ENCODE data around the gene RAI2.

RAI2 gene
- total RNA-seq: 0 to 0.04 (median 0) reads per million in 18 experiments

DNA sequence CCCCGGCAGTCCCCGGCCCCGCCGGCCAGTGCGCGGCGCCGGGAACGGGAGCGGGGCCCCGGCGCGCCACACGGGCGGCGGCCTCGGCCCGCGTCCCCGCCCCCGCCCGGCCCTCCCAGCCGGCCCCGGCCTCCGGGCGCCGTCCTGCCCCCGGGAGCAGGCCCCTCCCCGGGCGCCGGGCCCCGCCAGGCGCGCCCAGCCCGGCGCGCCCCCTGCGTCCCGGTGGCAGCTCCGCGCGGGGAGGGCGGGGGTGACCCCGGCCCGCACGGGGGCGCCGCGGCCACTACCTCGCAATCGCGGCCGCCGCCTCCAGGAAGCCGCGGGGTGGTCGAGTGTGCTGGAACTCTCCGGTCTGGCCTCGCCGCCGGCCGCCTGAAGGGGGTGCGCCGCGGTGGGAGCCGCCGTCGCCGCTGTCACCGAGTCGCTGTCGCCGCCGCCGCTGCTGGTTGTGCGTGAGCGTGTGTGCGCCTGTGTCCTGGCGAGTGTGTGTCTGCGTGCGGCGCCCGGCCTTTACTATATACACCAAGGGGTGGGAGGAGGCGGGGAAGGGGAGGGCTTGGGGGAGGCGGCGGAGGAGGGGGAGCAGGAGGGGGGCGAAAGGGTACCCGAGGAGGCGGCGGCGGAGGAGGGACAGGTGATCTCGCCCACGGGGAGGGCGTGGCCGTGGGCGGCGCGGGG, at the start of gene RAI2:
Gene RAI2 (minus strand): TSS at position 488 of the 678 bp plus-strand sequence. CDS start 59,288 bp downstream, outside the sequence.
- DNase-seq: no peak

DNA sequence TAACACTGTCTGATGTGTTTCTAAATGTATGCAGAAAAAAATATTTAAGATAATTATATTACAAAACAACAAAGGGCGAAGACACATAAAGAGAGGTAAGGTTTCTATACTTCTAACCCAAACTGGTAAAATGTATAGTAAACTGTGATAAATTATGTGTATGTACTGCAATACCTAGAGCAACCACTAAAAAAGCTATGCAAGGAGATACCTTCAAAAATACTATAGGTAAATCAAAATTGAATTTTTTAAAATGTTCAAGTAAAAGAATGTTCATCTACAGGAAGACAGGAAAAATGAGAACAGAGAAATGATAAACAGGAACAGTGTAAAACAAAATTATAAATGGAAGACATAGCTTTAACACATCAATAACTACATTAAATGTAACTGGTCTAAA, 27.3 kb upstream of the RAI2 start:
- no peak for DNase-seq

DNA sequence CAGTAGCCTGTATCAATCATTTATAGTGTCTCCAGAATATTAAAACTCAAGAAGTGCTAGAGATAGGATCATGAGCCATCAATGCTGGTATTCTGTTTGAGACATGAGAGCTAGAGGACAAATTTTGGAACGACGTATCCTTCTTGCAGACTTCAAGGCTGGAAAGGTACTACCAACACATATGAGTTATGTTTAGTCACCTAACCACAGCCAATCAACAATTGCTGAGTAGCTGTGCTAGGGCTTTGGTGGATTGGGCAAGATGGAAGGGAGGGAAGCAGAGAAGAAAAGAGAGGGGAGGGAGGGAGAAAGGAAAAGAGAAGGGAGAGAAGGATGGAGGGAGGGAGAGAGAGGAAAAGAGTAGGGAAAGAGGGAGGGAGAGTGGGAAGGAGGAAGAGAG, 21.6 kb upstream of the RAI2 start:
- DNase-seq: no peak

DNA sequence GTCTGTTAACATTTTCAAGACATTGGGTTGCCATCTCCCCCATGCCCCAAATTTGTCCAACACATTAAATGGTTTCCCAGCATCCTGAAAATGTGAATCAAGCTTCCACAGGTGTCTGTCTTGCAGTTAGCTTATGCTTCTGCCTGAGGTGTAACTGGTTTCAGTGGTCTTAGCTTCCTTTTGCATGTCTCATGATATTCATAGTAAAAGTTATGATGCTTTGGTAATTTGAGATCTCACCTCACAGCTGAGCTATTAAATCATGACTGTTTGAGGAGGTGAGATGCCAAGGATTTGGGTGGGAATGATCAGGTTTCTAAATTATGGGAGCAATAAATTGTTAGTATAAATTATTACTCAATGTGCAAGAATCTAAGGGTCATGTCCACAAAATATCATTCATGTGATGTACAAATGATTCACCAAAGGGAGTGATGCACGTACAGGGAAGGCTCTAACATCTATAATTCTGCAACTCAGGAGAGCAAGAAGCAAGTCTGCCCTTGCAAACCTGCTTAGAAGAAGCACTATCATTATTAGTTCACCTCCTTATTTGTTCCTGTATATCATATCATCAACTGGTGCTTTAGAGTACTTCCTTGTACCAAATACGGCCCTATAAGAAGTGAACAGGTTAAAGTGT, 17.1 kb upstream of the RAI2 start:
- no peak for DNase-seq

DNA sequence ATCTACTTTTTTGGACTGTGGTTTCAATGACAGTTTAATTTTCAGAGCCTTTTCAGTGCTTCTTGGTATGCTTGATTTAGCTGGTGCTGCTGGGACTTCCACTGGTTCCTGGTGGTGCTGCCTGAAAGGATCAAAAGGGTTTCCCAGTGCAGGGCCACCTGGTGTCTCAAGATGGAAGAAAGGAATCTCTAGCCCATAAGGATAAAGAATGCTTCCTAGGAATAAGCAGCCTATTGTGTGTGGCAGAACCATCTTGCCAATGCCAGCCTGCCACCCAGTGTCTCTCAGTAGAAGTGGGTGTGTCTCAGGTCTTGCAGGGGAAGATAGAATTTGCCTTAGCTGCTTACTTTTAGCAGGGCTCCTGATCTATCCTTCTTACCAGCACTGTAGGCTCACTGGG, 15.0 kb upstream of the RAI2 start:
- no peak for DNase-seq

DNA sequence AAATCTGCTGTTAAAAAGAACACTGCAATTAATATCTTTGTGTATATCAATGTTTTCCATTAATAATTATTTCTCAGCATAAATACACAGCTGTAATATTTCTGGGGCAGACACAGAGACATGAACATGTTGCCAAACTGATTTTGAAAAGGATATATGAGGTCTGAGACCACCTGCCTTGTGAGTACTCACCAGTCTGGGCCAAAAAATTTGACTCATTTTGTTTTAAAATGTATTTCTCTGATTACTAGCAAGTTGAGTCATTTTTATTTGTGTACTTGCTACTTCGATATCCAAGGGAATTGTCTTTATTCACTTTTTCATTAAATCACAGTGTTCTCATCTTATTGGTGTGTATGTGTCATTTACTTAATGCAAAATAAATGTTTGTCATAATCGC, 8.5 kb upstream of the RAI2 start:
- DNase-seq: no peak

DNA sequence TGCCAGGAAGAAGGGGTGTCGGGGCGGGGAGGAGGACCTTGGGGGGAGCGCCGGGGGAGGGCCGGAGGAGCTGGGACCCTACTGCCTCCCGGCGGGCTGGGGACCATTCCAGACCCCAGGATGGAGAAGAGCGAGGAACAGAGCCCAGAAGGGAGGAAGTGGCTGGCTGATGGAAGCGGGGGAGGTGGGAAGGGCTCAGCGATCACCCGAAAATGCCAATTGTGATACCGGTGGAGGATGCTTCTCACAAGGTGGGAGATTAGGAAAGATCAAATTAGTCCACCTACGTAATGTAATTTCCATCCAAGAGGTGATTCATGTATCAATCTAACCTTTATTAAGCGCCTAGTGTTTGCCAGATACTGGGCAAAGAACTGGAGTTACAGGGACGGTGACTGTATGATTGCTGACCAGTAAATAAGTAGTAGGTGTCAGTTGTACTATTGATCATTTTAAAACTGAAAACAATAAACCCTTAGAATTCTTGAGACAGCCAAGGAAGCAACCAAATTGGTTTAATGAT, 452 bp upstream of the RAI2 start:
- no peak for DNase-seq

DNA sequence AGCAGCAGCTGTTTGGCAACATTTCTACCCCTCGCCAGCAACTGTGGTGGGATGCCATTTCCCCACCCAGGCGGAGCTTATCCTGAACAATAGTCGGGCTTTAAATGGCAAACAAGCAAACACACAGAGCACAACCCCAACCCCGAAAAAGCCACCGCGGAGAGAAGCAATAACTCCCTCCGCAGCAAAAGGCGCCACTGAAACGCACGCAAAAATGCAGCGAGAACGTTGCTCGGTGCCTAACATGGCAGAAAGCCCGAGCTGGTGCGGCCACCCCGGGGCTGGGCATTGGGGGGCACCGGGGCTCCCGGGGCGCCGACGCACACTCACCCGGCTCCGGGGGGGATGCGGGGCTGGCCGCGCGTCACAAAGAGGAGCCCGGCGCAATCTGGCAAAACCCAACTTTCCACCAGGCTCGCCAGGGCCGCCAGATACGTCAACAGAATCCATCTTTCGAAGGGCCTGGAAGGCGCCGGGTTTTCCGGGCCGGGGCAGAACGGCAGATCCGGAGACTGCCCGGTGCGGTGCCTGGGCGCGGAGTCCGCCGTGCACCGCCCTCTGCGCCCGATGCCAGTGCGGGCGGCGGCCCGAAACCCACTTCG, 818 bp downstream of the RAI2 start:
- no peak for DNase-seq

DNA sequence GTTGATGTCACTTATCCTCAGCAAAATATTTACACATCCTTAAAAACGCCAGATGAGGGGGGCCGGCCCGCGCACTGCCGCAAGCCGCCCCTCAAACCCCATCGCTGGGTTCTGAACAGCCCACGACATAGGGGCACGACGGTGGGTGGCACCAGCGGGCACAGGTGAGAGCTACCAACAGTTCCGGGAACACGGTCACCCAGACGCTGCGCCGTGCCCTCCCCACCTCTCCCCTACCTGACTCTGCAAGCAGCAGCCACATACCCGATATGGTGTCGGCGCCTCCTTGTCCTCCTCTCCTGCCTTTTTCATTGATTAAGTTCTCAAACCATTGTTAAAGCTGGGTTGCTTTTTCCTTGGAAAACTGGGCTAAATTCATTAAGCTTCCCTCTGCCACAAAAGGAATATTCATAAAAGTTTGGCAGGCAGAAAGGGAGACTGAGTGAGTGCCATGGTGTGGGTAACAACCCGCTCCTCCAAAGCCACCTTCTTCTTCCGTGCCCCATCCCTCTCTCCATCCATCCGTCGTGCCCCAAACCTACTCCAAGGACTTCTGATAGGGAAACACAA, 1.4 kb downstream of the RAI2 start:
- DNase-seq: no peak

DNA sequence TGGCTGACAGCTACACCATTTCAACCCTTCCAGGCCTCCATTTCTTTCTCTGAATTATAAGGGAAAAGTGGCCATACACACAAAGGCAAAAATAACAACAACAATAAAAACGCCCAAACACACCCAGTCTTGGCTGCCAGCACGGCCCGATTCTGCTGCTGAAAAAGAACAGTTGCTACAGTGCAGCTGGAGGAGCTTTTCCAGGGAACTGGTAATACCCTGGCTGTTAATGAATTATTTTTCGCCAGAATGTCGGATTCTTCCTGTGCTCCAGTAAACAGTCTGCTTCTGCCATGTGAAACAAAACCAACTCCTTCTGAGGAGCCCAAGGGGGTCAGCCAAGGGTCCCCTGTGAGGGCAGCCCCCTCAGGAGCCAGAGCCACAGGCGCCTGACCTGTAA, 6.6 kb downstream of the RAI2 start:
- no peak for DNase-seq

DNA sequence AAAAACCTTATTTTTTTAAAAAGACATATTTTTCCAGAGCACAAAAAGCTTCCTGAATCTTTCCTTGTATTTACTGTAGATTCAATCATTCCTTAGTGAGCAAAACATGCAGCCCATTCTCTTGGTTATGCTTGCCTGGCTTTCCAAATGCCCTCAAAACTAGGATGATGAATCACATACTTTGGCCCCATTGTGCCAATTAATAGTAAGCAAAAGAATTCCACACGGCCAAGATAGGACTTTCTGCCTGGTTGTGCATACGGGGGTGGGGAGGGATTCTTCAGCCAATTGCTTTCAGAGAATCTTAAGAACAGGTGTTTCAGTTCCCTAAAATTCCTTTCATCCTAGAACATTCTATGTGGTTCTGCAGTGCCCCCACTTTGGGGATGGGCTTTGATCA, 7.0 kb downstream of the RAI2 start:
- no peak for DNase-seq

DNA sequence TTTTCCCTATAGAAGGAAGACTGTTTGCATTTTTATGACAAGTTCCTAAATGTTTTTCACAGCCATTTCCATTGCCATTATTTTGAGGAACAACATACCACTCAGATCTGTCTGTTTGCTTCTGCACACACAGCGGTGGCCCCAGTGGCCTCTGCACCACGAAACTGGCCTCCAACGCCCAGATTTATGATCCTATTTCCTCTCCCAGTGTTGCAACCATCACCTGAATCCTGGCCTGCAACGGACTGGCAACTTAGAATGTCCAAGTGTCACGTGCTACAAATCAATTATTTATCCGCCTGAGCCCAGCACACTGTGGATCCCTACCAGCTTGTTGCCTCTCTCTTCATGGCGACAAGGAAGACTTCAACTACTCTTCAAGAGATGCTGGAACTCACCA, 9.2 kb downstream of the RAI2 start:
- DNase-seq: no peak

DNA sequence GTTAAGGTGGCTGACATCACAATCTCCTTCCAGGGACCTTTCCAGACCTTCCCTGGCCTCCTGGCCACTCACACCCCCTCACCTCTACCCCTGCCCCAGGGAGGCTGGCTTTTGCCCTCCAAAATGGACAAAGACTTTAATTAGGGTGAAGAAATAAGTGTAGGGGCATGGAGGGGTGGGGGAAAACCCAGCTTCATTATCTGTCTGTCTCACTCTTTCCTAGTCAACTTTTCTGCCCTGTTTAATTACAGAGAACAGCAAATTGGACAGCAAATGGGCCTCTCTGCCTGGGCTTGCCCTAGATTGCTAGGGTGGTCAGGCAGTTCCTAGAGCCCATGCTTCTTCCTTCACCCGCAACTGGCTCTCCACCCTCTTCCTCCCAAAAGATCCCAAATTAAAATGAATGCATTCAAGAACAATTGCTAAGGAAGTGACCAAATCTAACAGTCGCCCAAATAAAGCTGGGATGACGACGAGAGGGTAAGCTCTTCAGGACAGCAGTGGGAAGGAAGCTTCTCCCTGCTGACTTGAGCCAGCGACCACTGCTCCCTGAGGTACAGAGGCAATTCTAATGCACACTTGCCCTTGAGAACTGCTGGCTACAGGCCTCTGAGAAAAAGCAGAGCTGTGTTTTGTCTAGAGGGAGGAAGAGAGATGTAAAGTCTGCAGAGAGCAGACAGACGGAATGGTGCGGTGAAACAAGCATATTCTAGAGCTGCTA, 12.4 kb downstream of the RAI2 start:
- no peak for DNase-seq

DNA sequence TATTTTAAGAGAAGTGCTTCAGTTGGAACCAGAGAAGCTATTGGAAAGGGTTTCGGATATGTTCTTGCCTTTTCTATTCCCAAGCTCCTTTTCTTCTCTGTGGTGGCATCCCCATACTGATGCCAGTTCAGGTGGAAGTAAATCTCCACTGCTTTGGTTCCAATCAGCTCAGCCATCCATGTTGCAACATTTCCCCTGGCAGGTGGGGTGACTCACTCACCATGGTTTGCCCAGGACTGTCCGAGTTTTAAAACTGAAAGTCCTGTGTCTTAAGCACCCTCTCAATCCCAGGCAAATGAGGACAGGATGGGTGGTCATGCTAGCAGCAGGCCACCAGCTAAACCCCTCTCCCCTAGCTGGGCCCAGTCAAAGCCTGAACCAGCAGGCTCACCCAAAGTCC, 15.1 kb downstream of the RAI2 start:
- DNase-seq: no peak

DNA sequence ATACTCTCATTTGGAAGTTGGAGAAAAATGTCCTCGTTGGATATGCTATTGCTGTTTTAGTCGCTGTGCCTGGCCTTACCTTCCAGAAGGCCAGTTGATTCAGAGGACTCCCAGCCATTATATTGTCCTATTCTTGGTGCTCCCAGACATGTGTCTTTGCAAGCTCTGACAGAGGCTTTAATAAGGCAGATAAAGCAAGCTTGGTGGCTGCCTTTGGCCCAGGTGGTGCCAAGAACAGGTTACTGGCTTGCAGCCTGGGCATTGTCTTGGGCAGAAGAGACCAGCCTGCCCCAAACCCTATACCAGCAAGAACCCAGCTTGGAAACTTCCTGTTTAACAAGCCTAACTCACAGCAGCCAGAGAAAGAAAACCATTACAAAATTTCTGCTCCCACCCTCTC, 16.9 kb downstream of the RAI2 start:
- no peak for DNase-seq

DNA sequence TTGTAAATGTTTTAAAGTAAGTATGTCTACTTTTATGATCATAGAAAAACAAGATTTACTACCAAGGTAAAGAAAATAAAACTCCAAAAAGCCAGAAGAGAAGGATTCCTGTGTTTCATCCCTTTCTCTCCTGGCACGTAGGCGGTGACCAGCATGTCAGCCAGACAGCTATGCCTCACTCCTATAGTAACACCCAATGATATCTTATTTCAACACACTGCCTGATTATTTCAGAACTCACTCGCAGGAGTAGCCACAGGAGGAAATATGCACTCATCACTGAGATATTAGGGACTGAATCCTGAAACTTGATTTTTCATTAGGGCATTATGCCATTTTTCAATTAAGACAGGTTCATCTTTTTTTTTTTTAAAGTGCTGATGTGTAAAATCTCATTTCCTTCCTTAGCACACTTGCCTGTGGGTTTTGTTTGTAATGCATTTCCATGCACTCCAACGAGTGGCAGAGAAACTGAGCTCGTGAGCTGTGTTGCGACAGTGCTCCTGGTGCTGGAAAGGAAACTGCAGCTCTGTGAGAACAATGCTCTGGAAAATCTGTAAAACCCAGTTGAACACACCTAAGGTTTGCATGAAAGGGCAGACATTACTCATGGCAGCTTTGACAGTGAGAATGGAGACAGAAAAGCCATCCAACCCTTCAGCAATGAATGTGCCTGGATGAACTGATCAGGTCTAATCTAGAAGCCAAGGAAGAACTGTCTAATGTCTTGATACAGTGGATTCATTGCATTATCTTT, 18.2 kb downstream of the RAI2 start:
- DNase-seq: peak; percentile 2 to 11

DNA sequence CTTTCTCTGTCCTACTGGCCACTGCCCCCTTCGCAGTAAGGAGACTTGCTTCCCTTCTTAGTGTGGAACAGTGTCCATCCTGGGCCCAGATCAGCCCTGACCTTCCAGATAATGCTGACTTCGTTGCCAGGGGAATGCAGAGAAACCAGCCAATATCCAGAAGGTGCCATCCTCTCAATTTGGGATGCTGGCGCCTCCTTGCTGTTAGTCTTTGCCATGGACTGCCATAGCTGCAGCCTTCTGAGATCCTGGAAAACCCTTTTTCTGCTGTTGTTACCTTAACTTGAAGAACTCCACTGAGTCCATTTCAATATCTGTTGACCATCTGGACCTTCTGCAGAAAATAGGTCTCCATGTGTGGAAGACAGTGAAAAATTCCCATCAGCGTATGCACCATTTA, 21.8 kb downstream of the RAI2 start:
- DNase-seq: no peak

DNA sequence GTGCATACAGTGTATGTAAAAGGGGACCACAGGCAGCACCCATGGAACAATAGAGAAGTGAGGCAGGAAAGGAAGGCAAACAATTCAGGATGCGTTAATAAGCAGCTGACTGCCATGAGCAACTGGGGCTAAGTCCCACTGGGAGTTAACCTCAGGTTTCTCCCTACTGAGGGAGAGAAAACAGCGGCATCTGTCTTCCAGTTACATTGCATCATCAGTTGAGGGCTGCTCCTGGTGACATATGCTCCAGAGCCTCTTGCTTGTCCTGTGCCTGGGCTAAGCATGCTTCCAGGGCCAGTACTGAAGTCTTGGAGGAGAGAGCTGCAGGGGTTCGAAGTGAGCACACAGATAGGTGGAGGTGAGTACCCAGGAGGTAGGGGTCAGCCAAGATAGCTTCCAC, 24.3 kb downstream of the RAI2 start:
- no peak for DNase-seq

DNA sequence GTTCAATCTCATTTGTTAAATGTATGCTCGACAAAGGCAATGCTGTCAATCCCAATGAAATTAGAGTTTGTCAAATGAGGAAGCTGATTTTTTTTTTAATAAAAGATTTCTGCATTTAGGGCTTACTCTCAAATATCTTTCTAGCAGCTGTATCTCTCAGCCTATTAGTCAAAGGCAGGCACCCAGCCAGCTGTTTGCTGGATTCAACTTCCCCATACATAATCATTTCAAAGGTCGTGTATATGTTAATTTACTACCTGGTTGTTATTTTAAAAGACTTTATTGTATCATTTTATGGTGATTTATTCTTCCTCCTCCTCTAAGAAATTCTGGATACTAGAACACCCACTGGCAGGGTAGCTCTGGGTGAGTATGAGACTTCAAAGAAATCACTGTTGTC, 27.1 kb downstream of the RAI2 start:
- no peak for DNase-seq

DNA sequence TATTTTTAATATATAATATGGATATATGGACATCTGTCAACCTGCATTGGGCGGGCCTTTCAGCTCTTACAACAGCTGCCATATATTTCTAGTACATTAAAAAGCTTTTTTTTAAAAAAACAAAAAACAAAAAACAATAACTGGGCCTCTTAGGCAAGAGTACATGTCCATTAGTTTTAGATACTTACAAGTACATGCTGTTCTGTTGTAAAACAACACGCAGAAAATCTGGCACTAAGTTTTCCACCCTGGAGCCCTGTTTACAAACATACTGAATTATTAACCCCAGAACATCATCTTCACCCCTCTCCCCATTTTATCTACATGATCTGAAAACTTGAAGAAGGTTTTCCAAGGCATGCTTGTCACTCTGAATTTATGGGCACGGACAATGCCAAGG, 29.8 kb downstream of the RAI2 start:
- DNase-seq: no peak

DNA sequence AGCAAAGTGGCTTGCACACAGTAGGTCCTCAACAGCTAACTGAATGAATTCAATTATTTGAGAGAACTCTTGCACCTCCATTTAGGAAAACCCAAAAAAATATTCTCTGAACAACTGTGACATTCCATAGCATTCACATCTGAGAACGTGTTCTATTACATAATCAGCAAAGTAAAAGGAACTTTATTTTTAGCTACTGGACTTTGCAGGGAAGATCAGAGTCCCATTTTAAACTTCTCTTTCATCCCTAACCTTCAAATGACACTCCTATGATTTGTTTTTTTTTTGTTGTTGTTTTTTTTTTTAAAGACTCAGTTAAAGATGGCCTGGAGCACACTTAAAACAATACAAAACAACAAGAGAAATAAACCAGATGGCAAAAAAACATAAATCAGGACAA, 30.9 kb downstream of the RAI2 start:
- no peak for DNase-seq

DNA sequence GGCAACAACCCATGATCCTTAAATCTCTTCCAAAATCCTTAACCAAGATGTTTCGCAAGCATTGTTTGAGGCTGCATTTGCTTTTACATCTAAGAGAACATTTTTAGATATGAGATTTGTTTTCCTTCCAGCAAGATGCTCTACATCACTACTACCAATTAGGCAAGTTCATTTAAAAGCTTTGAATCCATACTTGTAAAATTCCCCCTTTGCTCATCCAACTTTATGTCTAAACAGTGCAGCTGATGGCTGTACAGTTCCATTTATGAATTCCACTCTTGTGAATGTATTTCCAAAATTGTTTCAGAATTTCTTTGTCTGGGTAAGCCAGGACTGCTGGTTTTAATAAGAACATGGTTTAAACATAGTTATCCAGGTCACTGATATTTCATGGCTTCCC, 31.5 kb downstream of the RAI2 start:
- DNase-seq: no peak

Measured in inflammatory macrophage (primary cell).